Measurements from ENCODE around the gene VAMP7.
"Not testable (repeated sequence)": the region's sequence is repeated elsewhere in the genome, so short reads cannot be mapped to it uniquely, and the experiment has no call there.

Gene VAMP7, protein sequence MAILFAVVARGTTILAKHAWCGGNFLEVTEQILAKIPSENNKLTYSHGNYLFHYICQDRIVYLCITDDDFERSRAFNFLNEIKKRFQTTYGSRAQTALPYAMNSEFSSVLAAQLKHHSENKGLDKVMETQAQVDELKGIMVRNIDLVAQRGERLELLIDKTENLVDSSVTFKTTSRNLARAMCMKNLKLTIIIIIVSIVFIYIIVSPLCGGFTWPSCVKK

DNA sequence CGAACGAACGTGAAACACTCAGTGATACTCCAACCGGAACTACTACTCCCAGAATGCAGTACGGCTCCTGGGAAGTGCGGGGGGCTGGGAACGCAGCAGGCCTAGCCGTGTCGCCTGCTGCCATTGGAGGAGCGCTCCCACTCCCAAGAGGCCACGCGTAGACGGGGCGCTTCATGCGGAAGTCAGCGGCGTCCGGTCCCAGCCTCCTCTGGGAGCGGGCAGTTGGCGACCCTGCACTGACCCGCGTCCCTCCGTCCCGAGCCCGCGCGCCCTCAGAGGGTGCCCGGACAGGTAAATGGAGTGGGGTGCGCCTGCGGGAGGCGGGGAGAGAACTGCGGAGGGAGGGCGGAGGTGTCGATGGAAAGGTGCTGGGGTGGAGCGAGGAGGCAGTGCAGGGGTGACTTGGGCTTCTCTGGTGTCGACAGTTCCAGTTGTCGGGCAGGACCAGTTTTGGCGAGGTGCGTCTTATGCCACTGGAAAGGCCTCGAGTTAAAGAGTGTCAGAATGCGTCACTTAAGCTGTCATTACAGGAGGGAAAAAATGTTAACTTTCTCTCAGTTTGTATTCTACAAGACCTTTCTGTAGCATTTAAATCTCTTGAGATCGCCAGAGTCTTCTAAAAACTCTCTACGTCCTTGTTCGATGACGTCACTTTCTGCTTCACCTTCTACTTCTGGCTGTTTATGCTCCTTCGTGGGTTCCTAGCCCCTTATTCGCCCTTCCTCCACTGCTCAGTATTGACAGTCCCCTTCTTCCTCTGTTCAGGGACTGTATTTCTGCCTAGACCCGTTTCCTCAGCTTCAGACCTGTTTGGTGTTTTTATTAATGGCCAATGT is at the start of gene VAMP7:
VAMP7 (plus strand) TSS at position 188 of the 836 bp plus-strand sequence. CDS start 8,122 bp downstream, outside the sequence.
- peak; percentile 76 for DNase-seq (ENCODE audit: low read depth)

DNA sequence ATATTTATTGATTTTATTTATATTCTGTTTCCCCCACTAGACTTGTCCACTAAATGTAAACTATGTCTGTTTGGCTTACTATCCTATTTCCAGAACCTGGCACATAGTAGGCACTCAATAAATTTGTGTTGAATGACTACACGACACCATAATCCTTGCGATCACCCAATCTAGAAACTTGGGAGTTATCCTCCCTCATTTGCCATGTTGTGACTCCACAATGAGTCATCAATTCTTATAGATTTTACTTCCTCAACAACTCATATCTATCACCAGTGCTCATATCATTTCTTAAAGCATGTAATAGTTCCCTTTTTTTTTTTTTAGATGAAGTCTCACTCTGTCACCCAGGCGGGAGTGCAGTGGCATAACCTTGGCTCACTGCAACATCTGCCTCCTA is 39.9 kb upstream of the VAMP7 start:
- DNase-seq (ENCODE audit: low read depth) = no peak

DNA sequence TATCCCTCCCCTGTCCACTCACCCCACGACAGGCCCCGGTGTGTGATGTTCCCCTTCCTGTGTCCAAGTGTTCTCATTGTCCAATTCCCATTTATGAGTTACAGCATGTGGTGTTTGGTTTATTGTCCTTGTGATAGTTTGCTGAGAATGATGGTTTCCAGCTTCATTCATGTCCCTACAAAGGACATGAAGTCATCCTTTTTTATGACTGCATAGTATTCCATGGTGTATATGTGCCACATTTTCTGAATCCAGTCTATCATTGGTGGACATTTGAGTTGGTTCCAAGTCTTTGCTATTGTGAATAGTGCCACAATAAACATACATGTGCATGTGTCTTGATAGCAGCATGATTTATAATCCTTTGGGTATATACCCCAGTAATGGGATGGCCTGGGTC is 29.4 kb upstream of the VAMP7 start:
- not testable (repeated sequence) for DNase-seq (ENCODE audit: low read depth)

DNA sequence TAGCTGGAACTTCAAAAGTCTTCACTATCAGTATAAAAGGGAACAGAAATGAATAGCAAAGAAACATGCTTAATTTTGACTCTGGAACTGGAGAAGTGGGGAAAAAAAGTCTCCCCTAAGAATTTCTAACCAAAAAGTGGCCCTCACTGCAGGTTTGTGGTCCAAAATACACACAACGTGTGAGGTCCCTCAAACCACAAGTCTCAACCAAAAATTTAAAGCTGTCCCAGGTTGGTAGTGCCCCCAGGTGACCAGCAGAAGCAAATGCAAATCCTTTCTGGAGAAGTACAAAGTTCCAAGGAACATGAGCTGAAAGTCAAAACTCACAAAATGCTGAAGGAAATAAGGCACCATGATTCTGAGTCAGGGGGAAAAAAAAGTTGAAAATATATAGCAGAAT is 23.6 kb upstream of the VAMP7 start:
- no peak for DNase-seq (ENCODE audit: low read depth)

DNA sequence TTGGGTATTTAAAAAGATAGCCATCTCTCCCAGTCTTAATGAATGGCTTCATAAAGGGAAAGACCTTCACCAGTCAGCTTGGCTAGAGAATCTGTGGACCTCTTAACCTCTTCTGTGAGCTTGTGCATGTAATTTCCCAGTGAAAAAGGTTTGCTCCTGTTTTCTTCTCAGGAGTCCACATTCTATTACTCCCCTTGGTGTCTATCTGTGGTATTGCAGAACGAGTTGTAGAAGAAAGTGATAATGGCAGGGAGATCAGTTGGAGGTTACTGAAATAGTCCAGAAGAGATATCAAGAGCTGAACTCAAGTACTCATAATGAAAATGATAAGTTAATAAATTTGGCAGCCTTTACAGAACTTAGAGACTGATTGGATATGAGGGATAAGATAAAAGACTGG is 16.5 kb upstream of the VAMP7 start:
- DNase-seq (ENCODE audit: low read depth) = no peak

DNA sequence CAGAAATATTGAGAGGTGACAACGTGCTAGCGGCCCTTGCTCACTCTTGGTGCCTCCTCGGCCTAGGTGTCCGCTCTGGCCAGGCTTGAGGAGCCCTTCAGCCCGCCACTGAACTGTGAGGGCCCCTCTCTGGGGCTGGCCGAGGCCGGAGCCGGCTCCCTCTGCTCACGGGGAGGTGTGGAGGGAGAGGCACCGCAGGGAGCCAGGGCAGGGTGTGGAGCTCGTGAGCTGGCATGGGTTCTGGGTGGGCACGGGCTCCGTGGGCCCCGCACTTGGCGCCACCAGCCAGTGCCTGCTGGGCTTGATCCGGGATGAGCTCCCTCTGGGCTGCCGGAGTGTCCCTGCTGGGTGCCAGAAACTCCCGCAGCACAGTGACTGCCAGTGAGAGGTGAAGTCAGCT is 16.0 kb upstream of the VAMP7 start:
- no peak for DNase-seq (ENCODE audit: low read depth)

DNA sequence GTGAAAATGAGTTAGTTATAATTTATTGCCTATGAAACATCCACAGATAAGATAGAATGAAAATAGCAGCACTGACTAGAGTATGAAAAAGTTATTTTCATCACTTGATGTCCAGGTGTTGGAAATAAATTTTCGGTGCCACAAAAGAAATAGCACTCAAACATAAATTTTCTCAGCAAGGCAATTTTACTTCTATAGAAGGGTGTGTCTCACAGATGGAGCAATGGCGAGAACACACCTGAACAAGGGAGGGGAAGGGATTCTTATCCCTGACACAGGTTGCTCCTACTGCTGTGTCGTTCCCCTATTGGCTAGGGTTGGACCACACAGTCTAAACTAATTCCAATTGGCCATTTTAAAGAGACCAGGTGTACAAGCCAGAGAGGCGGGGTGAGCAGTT is 13.3 kb upstream of the VAMP7 start:
- DNase-seq (ENCODE audit: low read depth) = no peak

DNA sequence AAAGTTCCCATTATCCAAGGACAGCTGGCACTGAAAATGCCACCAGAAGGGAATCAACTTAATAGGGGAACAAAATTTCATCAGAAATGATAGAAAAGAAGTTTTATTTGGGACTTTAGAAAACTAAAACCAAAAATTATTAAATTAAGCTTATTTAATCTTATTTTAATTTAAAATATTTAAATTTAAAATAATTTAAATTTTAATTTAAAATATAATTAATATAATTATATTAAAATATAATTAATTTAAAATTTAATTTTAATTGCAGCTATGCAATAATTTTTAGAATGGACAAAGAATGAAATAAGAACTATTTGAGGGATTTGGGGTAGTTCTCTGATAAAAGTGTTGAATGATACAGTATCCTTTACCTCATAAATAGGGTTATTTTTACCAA is 10.2 kb upstream of the VAMP7 start:
- DNase-seq (ENCODE audit: low read depth) = no peak

DNA sequence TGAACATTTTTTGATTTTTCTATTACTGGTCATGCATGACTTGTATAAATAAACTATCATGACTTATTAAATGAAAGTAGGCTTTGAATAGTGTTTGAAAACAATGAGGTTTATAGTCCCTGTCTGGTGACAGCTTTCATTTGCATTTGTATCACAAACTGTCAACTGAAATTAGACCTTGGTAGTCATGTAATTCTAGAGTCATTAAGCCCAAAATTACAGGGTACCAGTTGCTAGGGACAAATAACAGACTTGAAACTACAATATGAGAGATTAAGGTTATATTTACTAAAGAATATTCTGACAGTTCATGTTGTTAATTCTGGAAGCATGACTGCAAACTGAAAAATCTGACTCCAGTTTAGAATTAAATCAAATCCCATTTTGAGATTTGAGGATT is 9.2 kb upstream of the VAMP7 start:
- no peak for DNase-seq (ENCODE audit: low read depth)

DNA sequence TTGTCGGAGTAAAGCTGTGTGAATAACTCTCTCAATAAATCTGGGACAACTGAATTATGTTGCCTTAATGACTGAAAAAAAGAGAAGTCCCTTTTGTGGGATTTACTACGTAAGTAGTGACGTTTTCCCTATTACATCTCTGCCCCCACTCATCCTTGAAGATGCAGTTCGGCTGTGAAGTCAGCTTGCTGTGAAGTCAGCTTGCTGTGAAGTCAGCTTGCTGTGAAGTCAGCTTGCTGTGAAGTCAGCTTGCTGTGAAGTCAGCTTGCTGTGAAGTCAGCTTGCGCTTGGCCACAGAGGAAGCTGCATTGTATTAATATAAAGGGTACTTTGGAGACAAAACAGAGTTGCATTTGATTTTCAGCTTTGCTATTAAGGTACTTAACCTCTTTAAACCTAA is 8.0 kb upstream of the VAMP7 start:
- DNase-seq (ENCODE audit: low read depth) = no peak

DNA sequence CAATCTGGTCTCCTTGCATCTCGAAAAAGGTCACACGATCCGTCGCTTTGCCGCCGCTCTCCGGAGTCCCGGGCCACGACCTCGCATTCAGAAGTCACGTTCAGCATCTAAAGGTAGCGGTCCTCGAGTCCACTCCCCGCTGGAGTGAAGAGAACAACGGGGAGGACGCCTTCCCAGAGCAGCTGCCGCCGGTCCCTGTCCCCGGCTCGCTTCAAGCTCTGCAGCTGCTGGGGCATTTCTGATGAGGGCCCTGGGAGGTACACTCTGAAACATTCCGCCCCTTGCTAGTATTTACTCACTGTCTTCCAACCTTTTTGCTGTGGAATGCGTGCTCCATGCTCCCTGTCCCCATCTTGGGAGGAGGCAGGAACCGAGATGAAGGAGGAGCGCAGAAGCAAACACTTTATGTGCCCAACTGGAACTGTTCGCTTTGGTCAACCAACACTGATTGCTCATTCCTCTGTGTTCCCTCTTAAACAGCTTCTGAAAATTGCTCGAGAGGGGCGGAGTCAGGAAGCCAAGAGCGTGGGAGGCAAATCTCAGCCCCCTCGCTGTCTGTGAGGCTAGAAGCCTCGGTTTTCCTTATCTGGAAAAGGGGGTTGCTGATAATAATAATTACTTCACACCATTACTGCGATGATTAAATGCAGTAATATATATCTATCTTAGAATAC is 6.4 kb upstream of the VAMP7 start:
- DNase-seq (ENCODE audit: low read depth) = no peak

DNA sequence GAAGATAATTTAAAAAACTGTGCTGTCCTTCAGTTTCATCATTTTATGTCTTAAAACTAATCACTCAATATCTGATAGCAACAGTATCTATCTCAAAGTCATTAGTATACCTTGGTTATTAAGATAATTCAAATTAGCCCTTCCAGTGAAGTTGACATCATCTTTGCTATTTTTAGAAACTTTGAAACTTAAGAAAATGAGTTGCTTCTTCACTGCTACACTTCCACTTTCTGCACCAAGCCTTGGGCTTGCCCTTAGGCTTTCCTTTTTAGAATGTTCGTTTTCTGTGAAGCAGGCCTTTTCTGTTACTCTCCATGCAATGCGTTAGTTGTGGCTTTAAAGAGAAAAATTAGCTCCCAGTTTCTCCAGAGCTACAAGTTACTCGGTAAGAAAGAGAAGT is 4.4 kb upstream of the VAMP7 start:
- DNase-seq (ENCODE audit: low read depth) = no peak

DNA sequence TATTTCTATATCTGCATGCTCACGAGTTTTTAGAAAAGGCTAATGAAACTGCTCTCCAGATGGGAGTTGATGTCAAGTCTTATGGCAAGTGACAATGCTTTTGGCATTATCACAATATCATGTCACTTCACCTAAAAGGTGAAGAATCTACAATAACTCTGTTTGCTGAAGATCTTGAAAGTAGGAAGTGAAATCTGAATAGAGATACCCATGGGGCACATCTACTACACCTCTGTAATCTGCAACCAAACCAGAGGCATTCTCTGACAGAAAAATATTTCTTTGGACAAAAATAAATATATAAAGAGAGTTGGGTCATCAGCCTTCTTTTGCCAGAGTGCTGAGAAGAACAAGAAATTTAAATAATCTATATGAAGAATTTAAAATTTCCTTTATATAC is 3.9 kb upstream of the VAMP7 start:
- no peak for DNase-seq (ENCODE audit: low read depth)

DNA sequence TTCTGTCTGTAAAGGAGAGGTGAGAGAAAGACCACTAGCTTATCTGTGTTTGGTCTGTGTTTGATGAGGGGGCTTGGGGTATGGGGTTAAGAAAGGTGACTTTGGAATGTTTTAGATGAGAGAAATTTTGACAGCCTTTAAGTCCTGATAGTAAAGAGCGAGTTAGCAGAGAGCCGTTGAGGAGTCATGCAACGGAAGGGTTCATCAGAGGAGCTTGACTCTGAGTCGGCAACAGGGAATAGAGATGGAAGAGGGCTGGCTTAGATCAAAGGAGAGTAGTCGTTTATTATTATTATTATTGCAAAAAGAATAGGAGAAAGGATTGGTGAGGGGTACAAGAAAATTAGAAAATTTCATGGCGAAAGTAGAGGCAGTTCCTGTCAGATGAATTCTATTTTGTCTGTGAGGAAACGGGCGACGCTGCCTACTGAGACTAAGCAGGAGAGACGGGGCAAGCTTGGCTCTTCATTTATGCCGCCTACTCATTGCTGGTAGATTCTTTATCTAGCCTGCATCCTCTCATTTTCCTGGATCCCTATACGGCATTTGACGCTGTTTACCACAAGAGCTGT is 473 bp upstream of the VAMP7 start:
- no peak for DNase-seq (ENCODE audit: low read depth)

DNA sequence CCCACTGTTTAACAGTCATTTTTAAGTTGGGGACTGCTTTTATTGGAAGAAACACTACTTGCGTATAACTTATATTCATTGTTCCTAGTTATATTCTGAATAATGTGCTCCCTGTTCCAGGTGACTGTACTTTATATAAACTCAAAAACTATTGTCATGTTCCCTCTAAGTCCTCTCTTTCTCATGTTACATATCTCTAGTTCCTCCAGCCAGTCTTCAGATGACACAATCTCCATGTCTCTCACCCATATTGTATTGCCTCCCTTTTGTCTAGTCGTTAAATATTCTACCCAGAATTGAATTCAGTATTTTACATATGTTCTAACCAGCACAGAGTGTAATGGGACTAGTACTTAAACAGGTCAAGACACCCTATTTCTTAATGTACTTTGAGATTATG is 5.3 kb downstream of the VAMP7 start:
- DNase-seq (ENCODE audit: low read depth) = no peak

DNA sequence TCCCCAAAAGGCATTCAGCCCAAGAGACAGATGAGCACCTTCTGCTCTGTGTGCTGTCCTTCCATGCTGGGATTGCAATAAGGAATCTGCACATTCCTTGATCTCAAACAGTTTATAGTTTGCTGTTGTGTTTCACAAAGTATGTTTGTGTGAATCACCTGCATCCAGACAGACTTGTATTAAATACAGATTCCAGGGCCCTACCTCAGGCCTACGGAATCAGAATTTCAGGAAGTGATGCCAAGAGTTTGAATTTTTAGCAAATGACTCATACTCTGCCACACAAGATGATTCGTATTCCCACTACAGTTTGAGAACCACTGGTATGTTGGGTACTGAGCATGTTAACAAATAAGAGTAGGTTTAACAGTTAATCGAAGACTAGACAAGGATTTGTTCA is 7.0 kb downstream of the VAMP7 start:
- no peak for DNase-seq (ENCODE audit: low read depth)

DNA sequence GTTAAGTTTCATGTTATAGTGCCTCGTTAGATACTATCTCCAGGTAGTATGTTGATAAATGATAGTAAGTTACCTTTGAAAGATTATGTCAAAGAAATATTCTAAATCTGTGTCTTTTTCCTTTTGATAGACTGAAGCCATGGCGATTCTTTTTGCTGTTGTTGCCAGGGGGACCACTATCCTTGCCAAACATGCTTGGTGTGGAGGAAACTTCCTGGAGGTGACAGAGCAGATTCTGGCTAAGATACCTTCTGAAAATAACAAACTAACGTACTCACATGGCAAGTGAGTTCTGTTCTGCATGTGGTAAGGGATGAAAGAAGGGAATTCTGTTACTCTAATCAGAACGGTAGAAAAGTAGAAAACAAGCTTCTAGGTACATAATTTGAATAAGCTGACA is 8.2 kb downstream of the VAMP7 start:
- no peak for DNase-seq (ENCODE audit: low read depth)

DNA sequence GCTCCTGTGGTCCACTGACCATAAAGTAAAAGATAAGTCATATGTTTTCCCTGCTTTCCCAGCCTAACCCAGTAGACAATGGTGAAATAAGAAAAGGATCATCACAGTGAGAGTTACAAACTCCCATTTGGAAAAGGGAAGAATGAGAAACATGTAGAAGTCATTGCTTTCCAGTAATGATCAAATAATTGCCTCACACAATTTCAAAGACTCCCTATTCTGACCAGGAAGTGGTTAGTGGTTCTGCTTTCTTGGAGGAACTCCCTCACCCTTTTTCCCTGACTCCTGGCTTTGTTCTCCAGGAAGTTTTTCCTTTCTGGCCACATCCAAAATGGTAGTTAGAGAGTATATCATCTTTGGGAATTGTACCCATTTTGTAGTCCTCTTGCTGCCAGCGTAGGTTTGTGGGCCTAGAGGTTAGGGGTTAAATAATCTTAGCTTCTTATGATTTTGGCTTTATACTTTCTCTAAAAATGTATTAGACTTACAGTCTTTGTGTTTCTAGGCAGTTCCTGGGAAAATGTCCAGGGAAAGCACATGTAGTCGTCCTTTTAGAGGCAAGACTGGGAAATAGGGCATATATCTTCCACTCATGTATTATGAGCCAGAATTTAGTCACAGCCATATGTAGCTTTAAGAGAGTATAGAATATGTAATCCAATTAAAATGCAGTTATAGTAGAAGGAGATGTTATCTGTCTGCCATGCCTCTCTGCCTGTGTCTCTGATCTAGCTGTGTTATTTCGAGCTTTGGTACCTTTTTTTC is 10.5 kb downstream of the VAMP7 start:
- no peak for DNase-seq (ENCODE audit: low read depth)

DNA sequence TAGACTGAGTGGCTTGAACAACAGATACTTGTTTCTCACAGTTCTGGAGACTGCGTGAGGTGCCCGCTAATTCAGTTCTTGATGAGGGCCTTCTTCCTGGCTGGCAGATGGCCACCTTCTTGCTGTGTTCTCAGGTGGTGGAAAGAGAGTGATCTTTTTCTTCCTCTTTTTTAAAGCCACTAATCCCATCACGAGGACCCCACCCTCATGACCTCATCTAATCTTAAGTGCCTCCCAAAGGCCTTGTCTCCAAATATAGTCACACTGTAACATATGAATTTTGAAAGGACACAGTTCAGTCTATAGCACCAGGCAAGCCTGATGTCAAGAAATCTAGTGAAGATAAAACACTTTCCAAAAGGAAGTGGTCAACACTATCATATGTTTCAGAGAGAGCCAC is 12.4 kb downstream of the VAMP7 start:
- DNase-seq (ENCODE audit: low read depth) = no peak

DNA sequence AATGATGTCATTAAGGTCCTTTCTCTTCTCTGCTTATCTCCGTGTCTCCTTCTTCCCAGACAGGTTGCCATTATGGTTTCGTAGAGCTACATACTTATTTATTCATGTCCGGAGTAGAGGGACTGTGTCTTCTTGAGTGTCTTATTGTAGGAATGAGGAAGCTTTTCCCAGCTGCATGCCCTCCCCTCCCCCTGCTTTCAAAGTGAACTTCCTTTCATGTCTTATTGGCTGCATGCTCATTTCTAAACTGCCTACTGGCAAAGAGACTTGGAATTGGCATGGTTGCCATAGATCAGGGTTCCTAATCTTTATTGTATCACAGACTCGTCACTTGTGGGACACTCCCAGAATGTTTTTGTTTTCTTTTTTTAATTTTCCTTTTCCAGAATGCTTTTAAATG is 15.4 kb downstream of the VAMP7 start:
- DNase-seq (ENCODE audit: low read depth) = no peak

DNA sequence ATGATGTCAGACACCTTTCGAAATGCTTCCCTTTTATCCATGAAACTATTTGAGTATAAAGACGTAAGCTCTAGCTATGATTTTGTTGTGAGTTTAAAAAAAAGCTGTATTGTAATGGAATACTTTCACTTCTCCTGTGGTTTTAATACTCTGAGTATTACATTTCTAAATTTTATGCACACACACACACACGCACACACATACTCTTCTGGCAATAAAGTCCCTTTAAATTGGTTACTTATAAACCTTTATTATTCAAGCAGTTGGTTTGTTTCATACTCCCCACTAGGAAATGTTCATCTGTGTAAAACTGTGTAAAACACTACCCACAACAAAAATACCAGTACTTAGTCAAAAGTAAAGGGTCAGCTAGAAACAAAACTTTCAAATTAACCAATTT is 18.2 kb downstream of the VAMP7 start:
- no peak for DNase-seq (ENCODE audit: low read depth)

DNA sequence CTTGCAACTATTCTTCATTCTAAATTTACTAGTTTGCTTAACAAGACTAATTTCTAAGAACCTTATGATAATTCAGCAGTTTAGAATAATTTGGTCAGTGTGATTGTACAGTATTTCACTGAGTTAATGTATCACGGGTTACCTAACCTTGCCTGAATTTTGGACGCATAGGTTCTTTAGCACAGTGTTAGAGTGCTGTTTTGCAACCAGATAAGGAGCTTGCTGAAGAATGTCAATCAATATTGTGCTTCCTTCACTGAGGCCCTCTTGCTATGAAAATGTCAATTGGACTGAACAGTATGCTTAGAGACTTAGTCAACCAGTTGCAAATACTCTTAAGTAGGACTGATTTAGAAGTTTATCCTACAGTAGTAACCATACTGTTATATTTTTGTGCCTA is 19.6 kb downstream of the VAMP7 start:
- no peak for DNase-seq (ENCODE audit: low read depth)
